ENCODE measurements around the gene FAM83F. TPM values are rescaled to one million over a fixed set of nuclear protein-coding genes. Genes with fewer than 3 reads are reported as not detected.

Gene FAM83F
- total RNA-seq, 8 experiments from 2014 or later: under 0.01 to 0.47 (median 0.22) TPM

GRCh38 chr22:40028098-40028425 lies 33.3 kb downstream of the FAM83F start:
- Histone ChIP-seq H3K4me1 (replicated peaks in 1 of 2) (peaks cover 12 to 16% of the 10 kb centered on the region in 2 donors), H3K27ac (no peak overlapping the region), H3K4me3 (no peak overlapping the region)
- ATAC-seq (replicated peaks in 6 of 8): no peak
- in situ Hi-C loops (cut with MboI; ENCODE audit: low pct_unique_long_range_greater_than_20kb in 2 of 9, low sequenced_read_pairs in 9 of 9, unreplicated experiment in 9 of 9): loop anchor here in 6 of 9 experiments (5.0 to 25.0 kb wide), 3 partner anchors 486 to 866 kb away; partner anchors contain the start of genes CBX7 (in 3 of the 6) and RPS19BP1 (in 2 of the 6)
- 0 to 75% (median 57%) methylated on average over 1 to 6 of the region's 6 CpGs; no CpG with 5 or more reads in 6 of the 10 experiments for WGBS, 10 experiments

GRCh38 chr22:40029189-40029890 lies 34.6 kb downstream of the FAM83F start:
- Histone ChIP-seq H3K27ac (no peak overlapping the region), H3K4me3 (no peak overlapping the region), H3K4me1 (replicated peaks in 1 of 2) (peaks cover 4 to 15% of the 10 kb centered on the region in 2 donors)
- in situ Hi-C loops (cut with MboI; ENCODE audit: low pct_unique_long_range_greater_than_20kb in 2 of 9, low sequenced_read_pairs in 9 of 9, unreplicated experiment in 9 of 9): loop anchor here in 6 of 9 experiments (5.0 to 25.0 kb wide), 3 partner anchors 487 to 867 kb away; partner anchors contain the start of genes CBX7 (in 3 of the 6) and RPS19BP1 (in 2 of the 6)
- 0 to 81% (median 72%) methylated on average over 1 to 13 of the region's 19 CpGs; no CpG with 5 or more reads in 4 of the 10 experiments for WGBS, 10 experiments
- no peak for ATAC-seq (replicated peaks in 6 of 8)

- H3K27ac ChIP-seq: no peak overlapping the region
- no peak for ATAC-seq (replicated peaks in 6 of 8)
- peaks cover 0 to 13% of the 10 kb centered on the region in 2 donors for H3K4me1 ChIP-seq (replicated peaks in 1 of 2)
- H3K4me3 ChIP-seq: no peak overlapping the region
- in situ Hi-C loops (cut with MboI; ENCODE audit: low pct_unique_long_range_greater_than_20kb in 2 of 9, low sequenced_read_pairs in 9 of 9, unreplicated experiment in 9 of 9): loop anchor here in 8 of 9 experiments (10.0 to 25.0 kb wide), 4 partner anchors 485 to 868 kb away; partner anchors contain the start of genes RPS19BP1 (in 6 of the 8) and CBX7 (in 3 of the 8)
- WGBS, 10 experiments: 0 to 90% (median 54%) methylated on average over 1 to 5 of the region's 13 CpGs; no CpG with 5 or more reads in 4 of the 10 experiments
Measured at GRCh38 chr22:40030026-40030757, 35.4 kb downstream of the FAM83F start.

- no peak for ATAC-seq (replicated peaks in 6 of 8)
- 67 to 80% (median 76%) methylated on average over 1 to 4 of the region's 4 CpGs; no CpG with 5 or more reads in 6 of the 10 experiments for WGBS, 10 experiments
- Histone ChIP-seq H3K4me3 (no peak overlapping the region), H3K4me1 (replicated peaks in 1 of 2) (peaks cover 0 to 13% of the 10 kb centered on the region in 2 donors), H3K27ac (no peak overlapping the region)
- in situ Hi-C loops (cut with MboI; ENCODE audit: low pct_unique_long_range_greater_than_20kb in 2 of 9, low sequenced_read_pairs in 9 of 9, unreplicated experiment in 9 of 9): loop anchor here in 8 of 9 experiments (10.0 to 25.0 kb wide), 4 partner anchors 486 to 868 kb away; partner anchors contain the start of genes RPS19BP1 (in 6 of the 8) and CBX7 (in 3 of the 8)
Measured at GRCh38 chr22:40030758-40031095, 36.0 kb downstream of the FAM83F start.

- Histone ChIP-seq H3K4me1 (replicated peaks in 1 of 2) (peaks cover 0 to 13% of the 10 kb centered on the region in 2 donors), H3K27ac (no peak overlapping the region), H3K4me3 (no peak overlapping the region)
- peak in 1 of 8 experiments; percentile 18 for ATAC-seq (replicated peaks in 6 of 8)
- in situ Hi-C loops (cut with MboI; ENCODE audit: low pct_unique_long_range_greater_than_20kb in 2 of 9, low sequenced_read_pairs in 9 of 9, unreplicated experiment in 9 of 9): loop anchor here in 8 of 9 experiments (10.0 to 25.0 kb wide), 4 partner anchors 487 to 870 kb away; partner anchors contain the start of genes RPS19BP1 (in 6 of the 8) and CBX7 (in 3 of the 8)
- WGBS, 10 experiments: 40 to 100% (median 86%) methylated on average over 1 to 8 of the region's 10 CpGs; no CpG with 5 or more reads in 5 of the 10 experiments
Measured at GRCh38 chr22:40031766-40032470, 37.2 kb downstream of the FAM83F start.

GRCh38 chr22:40033586-40034380 lies 39.0 kb downstream of the FAM83F start:
- in situ Hi-C loops (cut with MboI; ENCODE audit: low pct_unique_long_range_greater_than_20kb in 2 of 9, low sequenced_read_pairs in 9 of 9, unreplicated experiment in 9 of 9): loop anchor here in 8 of 9 experiments (10.0 to 25.0 kb wide), 4 partner anchors 489 to 871 kb away; partner anchors contain the start of genes RPS19BP1 (in 6 of the 8) and CBX7 (in 3 of the 8)
- peak in 4 of 8 experiments; percentile 16 to 52 (median 39) for ATAC-seq (replicated peaks in 6 of 8)
- 0 to 83% (median 50%) methylated on average over 1 to 8 of the region's 12 CpGs; no CpG with 5 or more reads in 2 of the 10 experiments for whole genome bisulfite sequencing, 10 experiments
- Histone ChIP-seq H3K4me3 (no peak overlapping the region), H3K4me1 (replicated peaks in 1 of 2) (peaks cover 0 to 7% of the 10 kb centered on the region in 2 donors), H3K27ac (no peak overlapping the region)

- in situ Hi-C loops (cut with MboI; ENCODE audit: low pct_unique_long_range_greater_than_20kb in 2 of 9, low sequenced_read_pairs in 9 of 9, unreplicated experiment in 9 of 9): loop anchor here in 8 of 9 experiments (10.0 to 25.0 kb wide), 4 partner anchors 491 to 873 kb away; partner anchors contain the start of genes RPS19BP1 (in 6 of the 8) and CBX7 (in 3 of the 8)
- H3K4me1 ChIP-seq (replicated peaks in 1 of 2): peaks cover 0 to 7% of the 10 kb centered on the region in 2 donors
- no peak overlapping the region for H3K27ac ChIP-seq
- no peak for ATAC-seq (replicated peaks in 6 of 8)
- WGBS, 10 experiments: 29 to 94% (median 72%) methylated on average over 1 to 6 of the region's 11 CpGs; no CpG with 5 or more reads in 4 of the 10 experiments
- no peak overlapping the region for H3K4me3 ChIP-seq
Measured at GRCh38 chr22:40035351-40035750, 40.6 kb downstream of the FAM83F start.

GRCh38 chr22:40036126-40036525 lies 41.4 kb downstream of the FAM83F start:
- Histone ChIP-seq H3K4me3 (no peak overlapping the region), H3K4me1 (replicated peaks in 1 of 2) (peaks cover 0 to 7% of the 10 kb centered on the region in 2 donors), H3K27ac (no peak overlapping the region)
- in situ Hi-C loops (cut with MboI; ENCODE audit: low pct_unique_long_range_greater_than_20kb in 2 of 9, low sequenced_read_pairs in 9 of 9, unreplicated experiment in 9 of 9): loop anchor here in 8 of 9 experiments (10.0 to 25.0 kb wide), 4 partner anchors 491 to 874 kb away; partner anchors contain the start of genes RPS19BP1 (in 6 of the 8) and CBX7 (in 3 of the 8)
- WGBS, 10 experiments: 0 to 100% (median 48%) methylated on average over 1 to 6 of the region's 6 CpGs; no CpG with 5 or more reads in 2 of the 10 experiments
- ATAC-seq (replicated peaks in 6 of 8): no peak

GRCh38 chr22:40036591-40037225 lies 42.0 kb downstream of the FAM83F start:
- H3K27ac ChIP-seq: no peak overlapping the region
- H3K4me1 ChIP-seq (replicated peaks in 1 of 2): peaks cover 0 to 7% of the 10 kb centered on the region in 2 donors
- WGBS, 10 experiments: 0 to 80% (median 14%) methylated on average over 2 to 10 of the region's 13 CpGs; no CpG with 5 or more reads in 2 of the 10 experiments
- ATAC-seq (replicated peaks in 6 of 8): peak; percentile 72 to 90 (median 80)
- H3K4me3 ChIP-seq: no peak overlapping the region
- in situ Hi-C loops (cut with MboI; ENCODE audit: low pct_unique_long_range_greater_than_20kb in 2 of 9, low sequenced_read_pairs in 9 of 9, unreplicated experiment in 9 of 9): loop anchor here in 8 of 9 experiments (10.0 to 25.0 kb wide), 4 partner anchors 492 to 874 kb away; partner anchors contain the start of genes RPS19BP1 (in 6 of the 8) and CBX7 (in 3 of the 8)

GRCh38 chr22:40037320-40037719 lies 42.6 kb downstream of the FAM83F start:
- H3K4me1 ChIP-seq (replicated peaks in 1 of 2): peaks cover 0 to 7% of the 10 kb centered on the region in 2 donors
- H3K27ac ChIP-seq: no peak overlapping the region
- in situ Hi-C loops (cut with MboI; ENCODE audit: low pct_unique_long_range_greater_than_20kb in 2 of 9, low sequenced_read_pairs in 9 of 9, unreplicated experiment in 9 of 9): loop anchor here in 8 of 9 experiments (10.0 to 25.0 kb wide), 4 partner anchors 493 to 875 kb away; partner anchors contain the start of genes RPS19BP1 (in 6 of the 8) and CBX7 (in 3 of the 8)
- no peak overlapping the region for H3K4me3 ChIP-seq
- ATAC-seq (replicated peaks in 6 of 8): no peak
- WGBS, 10 experiments: 60 to 100% (median 83%) methylated on average over 1 to 3 of the region's 3 CpGs; no CpG with 5 or more reads in 5 of the 10 experiments
